Subcutaneous adipose tissue (tissue), 4 donors: ENCODE data around the gene ANKRD10. TPM values are rescaled to one million over a fixed set of nuclear protein-coding genes. Genes with fewer than 3 reads are reported as not detected.

Experiments
- total RNA-seq, 4 donors: library from RNA; depleted of rRNA; stranded (reverse); fragments of >200 nt; gene quantifications; one replicate each; pipeline ENCODE4 v1.1.0, GENCODE V29; 2016
- TF ChIP-seq, protein P1 (sequence below): fragments of 450-650 bp; IDR thresholded peaks from one replicate; pipeline ENCODE4 v1.5.1; 2016; ENCODE audit warnings: low read depth, mild to moderate bottlenecking, control low read depth, antibody characterized with exemption, moderate library complexity

ANKRD10 gene
- total RNA-seq, 4 donors from 2014 or later = 118 to 170 (median 135) TPM

- TF ChIP-seq, protein P1, sequence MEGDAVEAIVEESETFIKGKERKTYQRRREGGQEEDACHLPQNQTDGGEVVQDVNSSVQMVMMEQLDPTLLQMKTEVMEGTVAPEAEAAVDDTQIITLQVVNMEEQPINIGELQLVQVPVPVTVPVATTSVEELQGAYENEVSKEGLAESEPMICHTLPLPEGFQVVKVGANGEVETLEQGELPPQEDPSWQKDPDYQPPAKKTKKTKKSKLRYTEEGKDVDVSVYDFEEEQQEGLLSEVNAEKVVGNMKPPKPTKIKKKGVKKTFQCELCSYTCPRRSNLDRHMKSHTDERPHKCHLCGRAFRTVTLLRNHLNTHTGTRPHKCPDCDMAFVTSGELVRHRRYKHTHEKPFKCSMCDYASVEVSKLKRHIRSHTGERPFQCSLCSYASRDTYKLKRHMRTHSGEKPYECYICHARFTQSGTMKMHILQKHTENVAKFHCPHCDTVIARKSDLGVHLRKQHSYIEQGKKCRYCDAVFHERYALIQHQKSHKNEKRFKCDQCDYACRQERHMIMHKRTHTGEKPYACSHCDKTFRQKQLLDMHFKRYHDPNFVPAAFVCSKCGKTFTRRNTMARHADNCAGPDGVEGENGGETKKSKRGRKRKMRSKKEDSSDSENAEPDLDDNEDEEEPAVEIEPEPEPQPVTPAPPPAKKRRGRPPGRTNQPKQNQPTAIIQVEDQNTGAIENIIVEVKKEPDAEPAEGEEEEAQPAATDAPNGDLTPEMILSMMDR = no peak
These were observed 37.1 kb downstream of the ANKRD10 start for GRCh38 chr13:110877737-110878258.

DNA sequence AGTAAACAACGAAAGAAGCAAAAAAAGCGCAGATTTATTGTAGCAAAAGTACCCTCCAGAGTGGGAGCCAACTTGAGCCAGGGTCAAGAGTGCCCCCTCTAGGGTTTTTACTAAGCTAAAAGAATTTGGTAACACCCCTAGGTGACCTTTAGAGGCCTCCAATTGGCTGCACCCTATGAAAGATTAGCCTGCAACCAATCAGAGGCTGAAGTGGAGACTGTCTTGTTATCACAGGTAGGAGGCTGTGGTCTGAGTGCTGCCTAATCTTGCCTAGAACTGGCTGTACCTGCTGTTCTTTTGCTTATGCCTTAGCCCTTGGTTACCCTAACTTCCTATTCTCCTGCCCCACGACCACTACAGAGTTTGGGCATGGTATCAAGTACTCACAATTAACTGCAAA is 38.3 kb downstream of the ANKRD10 start:
- TF ChIP-seq, protein P1 = no peak

DNA sequence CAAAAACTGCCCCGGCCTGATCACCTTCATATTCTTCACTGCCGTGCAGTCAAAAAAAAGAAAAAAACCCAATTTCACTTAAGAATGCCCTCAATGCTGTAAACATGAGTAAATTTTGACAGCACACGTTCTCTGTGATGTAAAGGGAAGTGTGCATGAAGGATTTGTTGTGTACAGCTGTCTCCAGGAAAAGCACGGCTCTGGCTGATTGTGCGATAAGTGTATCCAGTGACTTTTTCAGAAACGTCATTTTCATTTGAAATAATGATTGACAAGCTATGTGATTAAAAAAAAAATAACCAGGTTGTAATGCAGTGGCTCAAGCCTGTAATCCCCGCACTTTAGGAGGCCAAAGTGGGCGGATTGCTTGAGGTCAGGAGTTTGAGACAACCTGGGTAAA is 39.6 kb downstream of the ANKRD10 start:
- TF ChIP-seq, protein P1 = no peak

GRCh38 chr13:110874508-110874960 is 40.3 kb downstream of the ANKRD10 start:
- TF ChIP-seq, protein P1 = no peak

- TF ChIP-seq, protein P1 = no peak
These were observed 41.0 kb downstream of the ANKRD10 start for GRCh38 chr13:110873639-110874507.

DNA sequence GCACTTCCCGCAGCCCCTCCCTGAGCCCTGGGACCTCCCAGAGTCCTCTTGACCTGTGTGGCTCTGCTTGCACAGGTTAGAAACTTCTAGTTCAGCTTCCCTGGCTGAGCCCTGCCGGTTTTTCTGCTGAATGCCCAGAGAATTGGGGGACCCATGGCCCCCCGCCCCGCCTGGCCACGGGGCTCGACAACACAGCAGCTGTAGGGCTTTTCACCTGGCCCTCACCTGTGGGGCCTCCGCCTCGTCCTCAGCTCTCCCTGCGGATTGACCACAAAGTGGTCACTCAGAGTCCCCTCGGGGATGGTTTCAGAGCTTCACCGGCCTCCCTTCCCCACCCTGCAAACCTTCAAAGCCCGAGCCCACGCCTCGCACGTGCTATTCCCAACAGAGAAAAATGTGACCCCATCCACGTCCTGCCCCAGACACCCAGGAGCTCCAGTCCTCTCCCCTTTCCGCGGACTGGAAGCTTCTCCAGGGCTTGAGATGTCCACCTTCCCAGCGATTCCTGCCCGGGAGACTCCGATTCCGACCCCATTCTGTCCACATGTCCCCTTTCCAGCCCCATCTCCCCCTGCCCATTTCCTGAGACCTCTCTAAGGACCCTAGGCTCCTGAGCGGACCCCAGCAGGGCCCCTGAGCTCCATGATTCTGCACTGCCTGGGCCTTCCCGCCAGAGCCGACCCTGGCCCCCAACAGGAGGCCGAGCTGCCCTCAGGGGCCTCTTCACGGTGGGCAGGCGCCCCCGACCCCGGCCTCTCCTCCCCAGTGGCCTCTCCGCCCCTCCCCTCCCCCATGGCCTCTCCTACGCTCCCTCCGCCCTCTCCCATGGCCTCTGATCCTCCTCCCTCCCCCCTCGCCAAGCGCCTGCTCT is 41.9 kb downstream of the ANKRD10 start:
- TF ChIP-seq, protein P1 = no peak
